Upper lobe of left lung (tissue), 4 donors: ENCODE measurements around the gene CERK.

Source experiments
- POLR2A ChIP-seq, 4 donors: fragments of 450-650 bp; IDR thresholded peaks; one replicate each; pipeline ENCODE4 v1.5.1; 2016 to 2017; ENCODE audit warnings: antibody characterized with exemption in 4 of 4, mild to moderate bottlenecking in 2 of 4
- TF ChIP-seq, protein P1 (sequence below), 6 experiments: fragments of 450-650 bp in 4 of 6; fragments of 200-600 bp in 2 of 6; sonication (generic) in 2 of 6; IDR thresholded peaks; one replicate each; pipeline ENCODE4 v1.5.1; 2016 to 2019; ENCODE audit warnings: antibody characterized with exemption in 6 of 6

GRCh38 chr22:46637711-46638600 lies 100.1 kb downstream of the CERK start:
- TF ChIP-seq, protein P1, sequence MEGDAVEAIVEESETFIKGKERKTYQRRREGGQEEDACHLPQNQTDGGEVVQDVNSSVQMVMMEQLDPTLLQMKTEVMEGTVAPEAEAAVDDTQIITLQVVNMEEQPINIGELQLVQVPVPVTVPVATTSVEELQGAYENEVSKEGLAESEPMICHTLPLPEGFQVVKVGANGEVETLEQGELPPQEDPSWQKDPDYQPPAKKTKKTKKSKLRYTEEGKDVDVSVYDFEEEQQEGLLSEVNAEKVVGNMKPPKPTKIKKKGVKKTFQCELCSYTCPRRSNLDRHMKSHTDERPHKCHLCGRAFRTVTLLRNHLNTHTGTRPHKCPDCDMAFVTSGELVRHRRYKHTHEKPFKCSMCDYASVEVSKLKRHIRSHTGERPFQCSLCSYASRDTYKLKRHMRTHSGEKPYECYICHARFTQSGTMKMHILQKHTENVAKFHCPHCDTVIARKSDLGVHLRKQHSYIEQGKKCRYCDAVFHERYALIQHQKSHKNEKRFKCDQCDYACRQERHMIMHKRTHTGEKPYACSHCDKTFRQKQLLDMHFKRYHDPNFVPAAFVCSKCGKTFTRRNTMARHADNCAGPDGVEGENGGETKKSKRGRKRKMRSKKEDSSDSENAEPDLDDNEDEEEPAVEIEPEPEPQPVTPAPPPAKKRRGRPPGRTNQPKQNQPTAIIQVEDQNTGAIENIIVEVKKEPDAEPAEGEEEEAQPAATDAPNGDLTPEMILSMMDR (IDR thresholded peaks at IDR 0.05), result no peak
- TF ChIP-seq POLR2A (IDR thresholded peaks at IDR 0.05), result no peak
